HepG2 (cell line): Measurements from ENCODE around the gene ALKBH2. TPM values are rescaled to one million over a fixed set of nuclear protein-coding genes. Genes with fewer than 3 reads are reported as not detected.
A peak's percentile ranks its signal among the peaks of the same experiment; 100 is the strongest.

Source experiments
- DMAP1 ChIP-seq: IDR thresholded peaks from 2 replicates; pipeline ENCODE4 v1.6.1; 2016
- EED ChIP-seq: sonication (generic); formaldehyde crosslinking; IDR thresholded peaks from 2 replicates; pipeline ENCODE4 v1.5.0; 2020; ENCODE audit warnings: mild to moderate bottlenecking, missing genetic modification reagents
- FOXA3 ChIP-seq: IDR thresholded peaks from 2 replicates; pipeline ENCODE4 v1.6.1; 2016; ENCODE audit warnings: missing genetic modification reagents, missing compliant biosample characterization
- PRPF4 ChIP-seq: fragments of 200-400 bp; formaldehyde crosslinking; IDR thresholded peaks from 2 replicates; pipeline ENCODE4 v1.6.1; 2016; ENCODE audit warnings: low read length, low read depth; ENCODE audit not compliant: poor library complexity, severe bottlenecking
- RFX5 ChIP-seq: IDR thresholded peaks from 2 replicates; pipeline ENCODE4 v1.6.1; 2011; ENCODE audit warnings: low read depth, low read length, improper control_type of control experiment
- TEAD3 ChIP-seq: optimal IDR thresholded peaks from 2 replicates; pipeline ENCODE3; 2016; ENCODE audit warnings: borderline replicate concordance
- polyA plus RNA-seq, 8 experiments: library from polyadenylated mRNA; depleted of rRNA in 3 of 8; stranded (reverse) in 7 of 8; unstranded in 1 of 8; fragments of >200 nt; fragmentation: Illumina TruSeq in 4 of 8; extraction: Trizol in 4 of 8; gene quantifications; 2 replicates each; pipeline versions ENCODE4 v1.2.1 to v1.2.3, GENCODE V29; 2011 to 2016; ENCODE audit warnings: low read depth in 4 of 8, missing spikeins in 1 of 8, mixed read lengths in 1 of 8; ENCODE audit not compliant: insufficient read depth in 1 of 8
- total RNA-seq, 5 experiments: library from RNA; depleted of rRNA; stranded (reverse); fragments of >200 nt; fragmentation: Illumina TruSeq; extraction: Trizol; gene quantifications; 2 replicates each; pipeline ENCODE4 v1.2.3, GENCODE V29; 2016; ENCODE audit warnings: low read depth in 1 of 5
- TF ChIP-seq, protein P1 (sequence below): IDR thresholded peaks from 2 replicates; pipeline ENCODE4 v1.6.1; 2016; ENCODE audit warnings: missing biosample characterization, missing genetic modification reagents, low read depth
- TF ChIP-seq, protein P2 (sequence below): sonication (generic); formaldehyde crosslinking; IDR thresholded peaks from 2 replicates; pipeline ENCODE4 v1.5.1; 2020; ENCODE audit warnings: mild to moderate bottlenecking, missing genetic modification reagents, borderline replicate concordance
- TF ChIP-seq, protein P3 (sequence below): sonication (generic); formaldehyde crosslinking; IDR thresholded peaks from 2 replicates; pipeline ENCODE4 v1.8.1; 2023; ENCODE audit warnings: mild to moderate bottlenecking, moderate library complexity, missing genetic modification reagents

The ALKBH2 gene
- total and polyA plus RNA-seq, 2 of the 13 experiments (the other 11 are each of a cell fraction or from before 2014, with no cell fraction given), result 21.0 to 40.5 TPM

DNA sequence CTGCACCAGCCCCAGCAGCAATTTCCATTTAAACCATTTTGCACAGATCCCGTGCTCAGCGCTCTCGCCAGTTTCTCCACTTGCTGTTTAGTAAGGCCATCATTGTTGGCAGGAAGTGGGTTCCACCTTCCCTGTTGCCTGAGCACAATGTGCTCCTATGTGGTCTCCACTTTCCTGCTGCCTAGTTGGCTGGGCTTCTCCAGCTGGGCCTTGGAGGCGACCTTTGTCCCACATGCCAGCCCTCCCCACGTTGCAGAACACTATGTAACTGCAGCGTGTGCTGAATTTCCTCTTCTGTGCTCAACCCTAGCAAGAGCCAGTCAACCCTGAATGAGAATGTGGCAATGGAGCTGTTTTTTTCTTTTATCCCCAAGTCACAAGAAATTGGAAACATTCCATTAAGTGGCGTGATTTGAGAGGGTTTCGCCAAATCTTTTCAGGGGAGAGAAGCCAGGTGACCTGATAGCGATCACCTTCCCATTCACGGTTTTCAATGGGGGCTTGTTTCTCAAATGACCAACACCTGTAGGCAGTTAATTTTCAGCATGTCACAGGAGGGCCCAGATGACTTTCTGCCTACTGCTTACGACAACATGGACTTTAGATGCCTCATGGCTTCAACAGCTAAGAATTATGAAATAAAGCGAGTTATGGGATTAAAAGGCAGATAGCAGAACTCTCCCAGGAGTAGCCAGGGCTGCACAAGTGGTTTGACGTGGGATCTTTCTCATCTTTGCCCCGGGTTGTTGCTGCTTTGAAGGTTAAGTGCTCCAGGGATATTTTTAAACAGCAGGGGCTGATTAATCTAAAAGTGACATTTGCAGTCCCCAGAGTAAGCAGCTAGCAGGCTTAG, 22.7 kb upstream of the ALKBH2 start, which contains the start of gene ACACB (continued):
- TF ChIP-seq, protein P1, sequence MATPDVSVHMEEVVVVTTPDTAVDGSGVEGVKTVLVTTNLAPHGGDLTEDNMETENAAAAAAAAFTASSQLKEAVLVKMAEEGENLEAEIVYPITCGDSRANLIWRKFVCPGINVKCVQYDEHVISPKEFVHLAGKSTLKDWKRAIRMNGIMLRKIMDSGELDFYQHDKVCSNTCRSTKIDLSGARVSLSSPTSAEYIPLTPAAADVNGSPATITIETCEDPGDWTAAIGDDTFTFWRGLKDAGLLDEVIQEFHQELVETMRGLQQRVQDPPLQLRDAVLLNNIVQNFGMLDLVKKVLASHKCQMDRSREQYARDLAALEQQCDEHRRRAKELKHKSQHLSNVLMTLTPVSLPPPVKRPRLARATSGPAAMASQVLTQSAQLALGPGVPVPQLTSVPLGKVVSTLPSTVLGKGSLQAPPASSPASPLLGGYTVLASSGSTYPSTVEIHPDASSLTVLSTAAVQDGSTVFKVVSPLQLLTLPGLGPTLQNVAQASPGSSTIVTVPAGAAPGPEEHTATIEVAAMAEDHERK (CRISPR knock-in tag), result no peak
- TF ChIP-seq, protein P2, sequence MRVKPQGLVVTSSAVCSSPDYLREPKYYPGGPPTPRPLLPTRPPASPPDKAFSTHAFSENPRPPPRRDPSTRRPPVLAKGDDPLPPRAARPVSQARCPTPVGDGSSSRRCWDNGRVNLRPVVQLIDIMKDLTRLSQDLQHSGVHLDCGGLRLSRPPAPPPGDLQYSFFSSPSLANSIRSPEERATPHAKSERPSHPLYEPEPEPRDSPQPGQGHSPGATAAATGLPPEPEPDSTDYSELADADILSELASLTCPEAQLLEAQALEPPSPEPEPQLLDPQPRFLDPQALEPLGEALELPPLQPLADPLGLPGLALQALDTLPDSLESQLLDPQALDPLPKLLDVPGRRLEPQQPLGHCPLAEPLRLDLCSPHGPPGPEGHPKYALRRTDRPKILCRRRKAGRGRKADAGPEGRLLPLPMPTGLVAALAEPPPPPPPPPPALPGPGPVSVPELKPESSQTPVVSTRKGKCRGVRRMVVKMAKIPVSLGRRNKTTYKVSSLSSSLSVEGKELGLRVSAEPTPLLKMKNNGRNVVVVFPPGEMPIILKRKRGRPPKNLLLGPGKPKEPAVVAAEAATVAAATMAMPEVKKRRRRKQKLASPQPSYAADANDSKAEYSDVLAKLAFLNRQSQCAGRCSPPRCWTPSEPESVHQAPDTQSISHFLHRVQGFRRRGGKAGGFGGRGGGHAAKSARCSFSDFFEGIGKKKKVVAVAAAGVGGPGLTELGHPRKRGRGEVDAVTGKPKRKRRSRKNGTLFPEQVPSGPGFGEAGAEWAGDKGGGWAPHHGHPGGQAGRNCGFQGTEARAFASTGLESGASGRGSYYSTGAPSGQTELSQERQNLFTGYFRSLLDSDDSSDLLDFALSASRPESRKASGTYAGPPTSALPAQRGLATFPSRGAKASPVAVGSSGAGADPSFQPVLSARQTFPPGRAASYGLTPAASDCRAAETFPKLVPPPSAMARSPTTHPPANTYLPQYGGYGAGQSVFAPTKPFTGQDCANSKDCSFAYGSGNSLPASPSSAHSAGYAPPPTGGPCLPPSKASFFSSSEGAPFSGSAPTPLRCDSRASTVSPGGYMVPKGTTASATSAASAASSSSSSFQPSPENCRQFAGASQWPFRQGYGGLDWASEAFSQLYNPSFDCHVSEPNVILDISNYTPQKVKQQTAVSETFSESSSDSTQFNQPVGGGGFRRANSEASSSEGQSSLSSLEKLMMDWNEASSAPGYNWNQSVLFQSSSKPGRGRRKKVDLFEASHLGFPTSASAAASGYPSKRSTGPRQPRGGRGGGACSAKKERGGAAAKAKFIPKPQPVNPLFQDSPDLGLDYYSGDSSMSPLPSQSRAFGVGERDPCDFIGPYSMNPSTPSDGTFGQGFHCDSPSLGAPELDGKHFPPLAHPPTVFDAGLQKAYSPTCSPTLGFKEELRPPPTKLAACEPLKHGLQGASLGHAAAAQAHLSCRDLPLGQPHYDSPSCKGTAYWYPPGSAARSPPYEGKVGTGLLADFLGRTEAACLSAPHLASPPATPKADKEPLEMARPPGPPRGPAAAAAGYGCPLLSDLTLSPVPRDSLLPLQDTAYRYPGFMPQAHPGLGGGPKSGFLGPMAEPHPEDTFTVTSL, result peak; percentile 39; the same call in 1 of the 2 replicates
- no peak for TF ChIP-seq EED (CRISPR knock-in tag)
- TF ChIP-seq, protein P3, sequence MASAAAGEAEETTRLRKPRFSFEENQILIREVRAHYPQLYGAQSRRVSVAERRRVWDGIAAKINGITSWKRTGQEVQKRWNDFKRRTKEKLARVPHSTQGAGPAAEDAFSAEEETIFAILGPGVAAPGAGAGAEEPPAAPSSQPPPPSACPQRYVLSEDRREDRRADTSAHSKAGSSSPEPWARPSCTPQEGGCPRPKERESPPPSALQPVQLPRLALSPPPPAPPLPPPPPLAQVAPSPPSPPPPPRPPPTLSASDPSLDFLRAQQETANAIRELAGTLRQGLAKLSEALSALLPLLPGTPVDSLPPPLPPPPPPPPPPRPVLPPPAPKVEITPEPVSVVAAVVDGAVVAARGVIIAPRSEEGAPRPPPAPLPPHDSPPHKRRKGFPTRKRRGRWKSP (CRISPR knock-in tag), result peak; percentile 48; the same call in 1 of the 2 replicates
- TF ChIP-seq PRPF4, result no peak
- no peak for TF ChIP-seq RFX5
- TF ChIP-seq DMAP1, result peak; percentile 98
- peak; percentile 71 for TF ChIP-seq FOXA3
- TF ChIP-seq TEAD3, result peak; percentile 90
